Measurements from ENCODE around the gene RNF212. TPM values are rescaled to one million over a fixed set of nuclear protein-coding genes. Genes with fewer than 3 reads are reported as not detected.

RNF212 gene
- total RNA-seq, 1 experiment from 2014 or later: not detected

DNA sequence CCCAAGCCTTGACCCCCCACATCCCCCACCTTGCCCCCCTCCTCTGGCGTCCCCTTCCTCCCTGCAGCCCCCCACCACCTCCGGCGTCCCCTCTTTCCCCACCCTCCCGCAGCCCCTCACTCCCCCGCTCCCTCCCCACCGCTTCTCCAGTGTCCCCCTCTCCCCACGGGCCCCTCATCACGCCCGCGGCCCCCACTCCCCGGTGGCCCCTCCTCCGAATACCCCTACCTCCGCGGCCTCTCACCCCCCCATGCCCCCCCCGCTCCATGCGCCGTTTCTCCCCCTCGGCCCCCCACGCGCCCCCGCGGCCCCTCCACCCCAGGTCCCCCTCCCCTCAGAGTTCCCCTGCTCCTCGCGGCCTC, 562 bp downstream of the RNF212 start:
- no peak overlapping the region for H3K4me2 ChIP-seq (ENCODE audit: low read length)
- H3K9me3 ChIP-seq (ENCODE audit: low read length): no peaks in the 10 kb centered on the region
- no peaks in the 10 kb centered on the region for H4K20me1 ChIP-seq (ENCODE audit: low read length)
- TF ChIP-seq EZH2 (IDR thresholded peaks at IDR 0.05; ENCODE audit: low read length, unreplicated experiment) (no peak), CTCF (conservative IDR thresholded peaks at IDR 0.05; ENCODE audit: low read depth, low read length) (no peak), EZH2phosphoT487 (IDR thresholded peaks at IDR 0.05; ENCODE audit: borderline replicate concordance, low read length) (no peak)
- no peaks in the 10 kb centered on the region for H3K79me2 ChIP-seq (ENCODE audit: low read length)
- H2AFZ ChIP-seq (ENCODE audit: low read length): no peak overlapping the region
- intact Hi-C loops (cut with micrococcal nuclease): no loop called here
- no peak overlapping the region for H3K9ac ChIP-seq (ENCODE audit: low read length)
- ChIA-PET CTCF (no interaction called here), POLR2A (ENCODE audit: unreplicated experiment) (no interaction called here)
- no peaks in the 10 kb centered on the region for H3K36me3 ChIP-seq (ENCODE audit: low read depth, low read length)
- H3F3A ChIP-seq (ENCODE audit: low read length, unreplicated experiment): no peaks in the 10 kb centered on the region
- H3K27ac ChIP-seq (ENCODE audit: low read length): no peak overlapping the region
- no TSS peak for BruUV-seq (replicated peaks)
- no peak for DNase-seq
- H3K27me3 ChIP-seq (ENCODE audit: low read length): peaks cover 12% of the 10 kb centered on the region; the same call in 1 of the 2 replicates
- H3K4me1 ChIP-seq (ENCODE audit: insufficient read depth, low read length): no peaks in the 10 kb centered on the region
- H3K4me3 ChIP-seq (ENCODE audit: low read length): no peak overlapping the region
- H3K9me2 ChIP-seq (replicated peaks; ENCODE audit: low read length): no peaks in the 10 kb centered on the region
- no peak for ATAC-seq

- no peaks in the 10 kb centered on the region for H3K9me2 ChIP-seq (replicated peaks; ENCODE audit: low read length)
- H3K36me3 ChIP-seq (ENCODE audit: low read depth, low read length): no peaks in the 10 kb centered on the region
- no peak overlapping the region for H2AFZ ChIP-seq (ENCODE audit: low read length)
- H3K4me2 ChIP-seq (ENCODE audit: low read length): no peak overlapping the region
- H4K20me1 ChIP-seq (ENCODE audit: low read length): no peaks in the 10 kb centered on the region
- H3K4me1 ChIP-seq (ENCODE audit: insufficient read depth, low read length): no peaks in the 10 kb centered on the region
- H3K9me3 ChIP-seq (ENCODE audit: low read length): no peaks in the 10 kb centered on the region
- no peaks in the 10 kb centered on the region for H3K79me2 ChIP-seq (ENCODE audit: low read length)
- ChIA-PET POLR2A (ENCODE audit: unreplicated experiment) (no interaction called here), CTCF (no interaction called here)
- no peak overlapping the region for H3K9ac ChIP-seq (ENCODE audit: low read length)
- peaks cover 8% of the 10 kb centered on the region; the same call in 1 of the 2 replicates for H3K27me3 ChIP-seq (ENCODE audit: low read length)
- no peaks in the 10 kb centered on the region for H3F3A ChIP-seq (ENCODE audit: low read length, unreplicated experiment)
- H3K4me3 ChIP-seq (ENCODE audit: low read length): no peak overlapping the region
- no peak for DNase-seq
- no TSS peak for BruUV-seq (replicated peaks)
- H3K27ac ChIP-seq (ENCODE audit: low read length): no peak overlapping the region
- no peak for ATAC-seq
- TF ChIP-seq CTCF (conservative IDR thresholded peaks at IDR 0.05; ENCODE audit: low read depth, low read length) (no peak), EZH2 (IDR thresholded peaks at IDR 0.05; ENCODE audit: low read length, unreplicated experiment) (no peak), EZH2phosphoT487 (IDR thresholded peaks at IDR 0.05; ENCODE audit: borderline replicate concordance, low read length) (no peak)
- intact Hi-C loops (cut with micrococcal nuclease): no loop called here
Measured at GRCh38 chr4:1112174-1112820, 1.1 kb downstream of the RNF212 start.

GRCh38 chr4:1111259-1111809, 2.0 kb downstream of the RNF212 start:
- no peaks in the 10 kb centered on the region for H3K79me2 ChIP-seq (ENCODE audit: low read length)
- H3K9me3 ChIP-seq (ENCODE audit: low read length): no peaks in the 10 kb centered on the region
- CTCF ChIA-PET: no interaction called here
- POLR2A ChIA-PET (ENCODE audit: unreplicated experiment): no interaction called here
- BruUV-seq (replicated peaks): no TSS peak
- H3K27me3 ChIP-seq (ENCODE audit: low read length): peaks cover 5% of the 10 kb centered on the region; the same call in 1 of the 2 replicates
- H3K9me2 ChIP-seq (replicated peaks; ENCODE audit: low read length): no peaks in the 10 kb centered on the region
- H3K4me2 ChIP-seq (ENCODE audit: low read length): no peak overlapping the region
- no peak for ATAC-seq
- H2AFZ ChIP-seq (ENCODE audit: low read length): no peak overlapping the region
- H3K4me3 ChIP-seq (ENCODE audit: low read length): no peak overlapping the region
- DNase-seq: no peak
- H4K20me1 ChIP-seq (ENCODE audit: low read length): no peaks in the 10 kb centered on the region
- no peaks in the 10 kb centered on the region for H3K4me1 ChIP-seq (ENCODE audit: insufficient read depth, low read length)
- H3K27ac ChIP-seq (ENCODE audit: low read length): no peak overlapping the region
- no peaks in the 10 kb centered on the region for H3K36me3 ChIP-seq (ENCODE audit: low read depth, low read length)
- intact Hi-C loops (cut with micrococcal nuclease): no loop called here
- TF ChIP-seq EZH2phosphoT487 (IDR thresholded peaks at IDR 0.05; ENCODE audit: borderline replicate concordance, low read length): no peak
- TF ChIP-seq EZH2 (IDR thresholded peaks at IDR 0.05; ENCODE audit: low read length, unreplicated experiment): no peak
- TF ChIP-seq CTCF (conservative IDR thresholded peaks at IDR 0.05; ENCODE audit: low read depth, low read length): no peak
- no peaks in the 10 kb centered on the region for H3F3A ChIP-seq (ENCODE audit: low read length, unreplicated experiment)
- no peak overlapping the region for H3K9ac ChIP-seq (ENCODE audit: low read length)
